DMS53 (cell line): ENCODE measurements around the gene NARF.

Source experiments
- DNase-seq: peaks from one replicate; lab custom pipeline; 2025; lab: John Stamatoyannopoulos, UW

Gene NARF

DNA sequence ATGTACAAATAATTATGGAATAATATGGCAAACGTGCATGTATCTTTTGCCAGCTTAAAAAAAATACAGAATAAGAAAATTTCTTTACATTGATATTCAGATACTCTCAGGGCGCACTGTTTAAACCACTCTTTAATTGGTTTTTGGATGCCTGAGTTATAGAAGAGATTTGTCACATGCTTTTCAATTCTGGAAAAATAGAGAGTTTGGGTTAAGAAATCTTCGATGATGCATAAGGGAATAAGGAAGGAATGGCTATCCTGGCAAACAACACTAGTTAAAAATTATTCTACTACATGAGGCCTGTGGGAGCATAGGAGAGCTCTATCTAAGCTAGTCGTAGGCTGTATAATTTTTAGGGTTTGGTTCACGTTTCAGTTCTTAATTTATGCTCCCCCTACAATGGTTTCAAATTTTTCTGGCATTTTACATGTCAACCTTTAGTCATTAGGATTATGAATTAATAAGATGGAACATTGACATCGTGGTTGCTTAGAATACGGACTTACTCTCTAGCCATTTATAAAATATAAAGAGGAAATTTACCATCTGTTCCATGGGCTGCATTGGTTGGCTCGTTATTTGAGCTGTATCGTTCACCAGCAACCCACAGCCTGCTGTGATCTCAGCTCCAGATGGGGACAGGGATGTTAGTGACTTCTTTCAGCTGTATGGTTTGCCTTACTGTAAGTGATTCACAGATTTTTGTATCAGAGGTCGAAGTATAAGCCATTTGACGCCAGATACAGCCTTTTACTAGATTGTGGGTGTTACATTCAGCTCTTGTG lies 15.9 kb downstream of the NARF start:
- DNase-seq = no peak

GRCh38 chr17:82475458-82475857 lies 16.9 kb downstream of the NARF start:
- no peak for DNase-seq

GRCh38 chr17:82477934-82478333 lies 19.4 kb downstream of the NARF start:
- no peak for DNase-seq

DNA sequence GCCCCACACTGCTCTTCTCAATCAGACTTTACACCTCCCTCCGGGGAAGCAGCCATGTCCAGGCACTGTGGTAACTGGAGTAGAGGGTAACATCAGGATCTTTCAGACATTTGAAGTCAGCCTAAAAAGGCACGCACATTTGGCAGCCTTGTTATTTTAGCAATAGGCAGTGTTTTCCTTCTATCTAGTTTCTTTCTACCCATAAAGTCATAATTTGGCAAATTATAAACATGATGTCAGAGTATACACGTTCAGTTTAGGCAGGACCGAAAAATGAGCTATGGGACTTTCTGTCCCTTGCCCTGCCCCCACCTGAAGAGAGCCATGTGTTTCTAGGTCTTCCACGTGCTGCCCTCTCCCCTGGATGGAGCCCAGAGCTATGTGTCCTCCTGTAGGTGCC lies 21.1 kb downstream of the NARF start:
- no peak for DNase-seq

- DNase-seq = no peak
Measured at GRCh38 chr17:82480318-82480717, 21.8 kb downstream of the NARF start.

- no peak for DNase-seq
Measured at GRCh38 chr17:82483204-82483660, 24.7 kb downstream of the NARF start.

GRCh38 chr17:82483836-82484235 lies 25.3 kb downstream of the NARF start:
- DNase-seq = no peak

DNA sequence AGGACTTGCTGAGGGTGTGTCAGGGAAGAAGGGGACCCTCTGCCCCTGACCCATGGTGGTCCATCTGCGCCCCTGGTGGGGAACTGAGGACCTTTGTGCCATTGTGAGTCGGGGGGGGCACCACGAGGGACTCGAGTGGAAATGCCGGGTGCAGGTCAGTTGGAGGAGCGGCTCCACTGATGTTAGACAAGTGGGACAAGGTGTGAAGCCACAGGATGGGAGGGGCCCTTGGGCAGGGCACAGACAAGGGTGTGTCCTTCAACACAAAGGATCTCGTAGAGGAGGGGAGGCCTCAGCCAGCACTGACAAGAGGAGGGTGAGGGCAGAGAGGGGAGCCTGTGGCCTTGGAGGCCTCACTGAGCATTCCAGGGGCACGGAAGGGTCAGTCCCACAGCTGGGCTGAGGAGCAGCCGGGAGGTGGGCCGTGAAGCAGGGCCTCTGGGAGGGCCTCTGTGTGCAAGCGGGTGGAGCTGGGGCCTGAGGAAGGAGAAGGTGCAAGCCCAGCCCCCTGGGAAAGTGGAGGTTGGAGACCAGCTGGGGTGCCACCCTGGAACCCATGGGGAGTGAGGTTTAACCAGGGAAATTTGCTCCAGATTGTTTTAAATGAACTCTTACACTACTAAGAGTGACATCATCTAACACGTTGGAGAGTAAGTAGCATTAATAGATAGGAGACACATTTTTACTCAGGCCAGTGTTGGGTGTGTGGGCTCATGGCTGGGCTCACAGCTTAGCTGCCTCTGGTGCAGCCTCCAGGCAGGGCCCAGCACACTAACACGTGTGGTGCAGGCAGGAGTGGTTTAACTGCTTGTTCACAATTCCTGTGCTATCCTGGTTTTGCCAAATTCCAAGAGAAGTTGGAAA lies 27.9 kb downstream of the NARF start:
- DNase-seq = no peak

DNA sequence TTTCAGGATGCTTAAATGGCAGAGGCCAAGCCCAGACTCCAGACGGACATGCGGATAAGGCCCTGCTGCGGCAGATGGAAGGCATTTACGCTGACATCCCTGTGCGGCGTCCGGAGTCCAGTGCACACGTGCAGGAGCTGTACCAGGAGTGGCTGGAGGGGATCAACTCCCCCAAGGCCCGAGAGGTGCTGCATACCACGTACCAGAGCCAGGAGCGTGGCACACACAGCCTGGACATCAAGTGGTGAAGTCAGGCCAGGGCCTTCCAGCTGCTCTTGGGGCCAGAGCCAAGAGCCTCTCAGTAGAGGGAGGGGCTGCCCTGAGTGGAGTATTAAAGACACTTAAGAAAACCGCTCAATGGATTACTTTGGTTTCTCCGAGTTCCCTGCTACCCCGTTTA lies 29.4 kb downstream of the NARF start:
- no peak for DNase-seq

DNA sequence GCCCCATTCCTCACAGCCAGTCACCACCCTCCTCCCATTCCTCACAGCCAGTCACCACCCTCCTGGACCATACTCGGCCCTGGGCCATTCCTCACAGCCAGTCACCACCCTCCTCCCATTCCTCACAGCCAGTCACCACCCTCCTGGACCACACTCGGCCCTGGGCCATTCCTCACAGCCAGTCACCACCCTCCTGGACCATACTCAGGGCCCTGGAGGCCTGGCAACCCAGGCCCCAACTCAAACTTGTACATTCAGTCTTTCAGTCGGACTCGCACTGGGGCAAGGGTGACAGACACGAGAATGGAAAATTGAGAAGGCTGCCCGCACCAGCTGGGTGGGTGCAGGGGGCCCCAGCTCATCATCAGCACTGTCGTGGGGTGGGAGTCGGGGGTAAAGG lies 30.6 kb downstream of the NARF start:
- no peak for DNase-seq

- DNase-seq = peak; percentile 92
Measured at GRCh38 chr17:82489851-82490511, 31.4 kb downstream of the NARF start.

GRCh38 chr17:82490512-82491195 lies 32.1 kb downstream of the NARF start:
- peak; percentile 95 for DNase-seq

- DNase-seq = no peak
Measured at GRCh38 chr17:82491196-82491530, 32.6 kb downstream of the NARF start.

- no peak for DNase-seq
Measured at GRCh38 chr17:82491533-82491932, 33.0 kb downstream of the NARF start.

GRCh38 chr17:82492643-82493225 lies 34.2 kb downstream of the NARF start:
- no peak for DNase-seq

DNA sequence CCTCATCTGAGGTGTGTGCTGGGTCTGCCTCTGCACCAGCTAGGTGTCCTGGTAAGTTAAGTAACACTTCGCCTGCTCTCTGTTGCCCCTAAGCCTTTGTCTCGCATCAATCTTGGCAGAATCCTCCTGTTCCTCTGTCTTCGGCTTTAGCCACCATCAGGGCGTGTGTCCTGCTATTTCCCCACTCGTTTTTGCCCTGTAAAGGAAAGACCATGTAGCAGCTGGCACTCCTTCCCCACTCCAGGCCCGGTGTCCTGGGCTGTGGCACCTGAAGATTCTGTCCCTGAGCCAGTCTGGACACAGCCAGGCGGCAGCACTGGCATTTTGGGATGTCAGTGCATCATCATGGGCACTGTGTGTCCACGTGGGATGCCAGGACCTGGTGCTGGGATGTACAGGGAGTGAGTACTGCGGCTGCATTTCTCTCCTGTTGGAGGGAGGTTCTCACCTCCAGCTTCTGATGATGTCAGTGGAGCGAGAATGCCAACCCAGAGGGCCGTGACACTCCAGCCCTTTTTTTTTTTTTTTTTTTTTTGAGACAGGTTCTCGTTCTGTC lies 34.8 kb downstream of the NARF start:
- DNase-seq = peak; percentile 55

GRCh38 chr17:82494236-82495055 lies 35.9 kb downstream of the NARF start:
- DNase-seq = peak; percentile 95

DNA sequence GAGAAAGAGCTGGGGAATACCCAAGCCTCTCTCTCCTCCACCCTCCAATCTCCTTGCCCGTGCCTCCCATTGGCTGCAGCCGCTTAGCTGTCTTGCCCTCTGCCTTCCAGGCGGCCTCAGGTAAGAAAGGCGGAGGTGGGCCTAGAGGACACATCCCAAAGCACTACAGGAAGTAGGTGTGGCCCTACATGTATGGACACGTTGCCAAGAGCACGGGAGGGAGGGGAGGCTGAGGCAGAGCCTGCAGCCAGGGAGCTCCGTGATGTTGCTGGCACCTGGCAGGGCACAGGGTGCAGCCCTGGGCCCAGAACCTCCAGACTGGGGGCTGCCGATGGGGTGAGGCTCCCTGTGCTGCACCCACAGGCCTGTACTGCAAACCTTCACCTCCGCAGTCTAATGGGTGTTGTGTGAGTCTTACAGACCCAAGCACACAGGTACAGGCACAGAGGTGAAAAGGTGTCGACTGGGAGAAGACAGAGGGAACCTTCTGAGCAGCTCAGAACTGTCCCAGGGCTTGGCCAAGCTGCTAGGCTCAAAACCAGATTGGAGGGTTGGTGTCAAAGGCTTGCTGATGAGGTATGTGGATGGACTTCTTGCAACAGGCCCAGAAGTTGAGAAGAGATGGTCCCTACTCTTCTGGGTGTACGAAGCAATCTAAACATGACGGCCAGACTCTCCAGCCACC lies 37.4 kb downstream of the NARF start:
- peak; percentile 61 for DNase-seq

- DNase-seq = peak; percentile 98
Measured at GRCh38 chr17:82496529-82497434, 38.2 kb downstream of the NARF start.
